ENCODE data around the gene NNAT.

NNAT gene

DNA sequence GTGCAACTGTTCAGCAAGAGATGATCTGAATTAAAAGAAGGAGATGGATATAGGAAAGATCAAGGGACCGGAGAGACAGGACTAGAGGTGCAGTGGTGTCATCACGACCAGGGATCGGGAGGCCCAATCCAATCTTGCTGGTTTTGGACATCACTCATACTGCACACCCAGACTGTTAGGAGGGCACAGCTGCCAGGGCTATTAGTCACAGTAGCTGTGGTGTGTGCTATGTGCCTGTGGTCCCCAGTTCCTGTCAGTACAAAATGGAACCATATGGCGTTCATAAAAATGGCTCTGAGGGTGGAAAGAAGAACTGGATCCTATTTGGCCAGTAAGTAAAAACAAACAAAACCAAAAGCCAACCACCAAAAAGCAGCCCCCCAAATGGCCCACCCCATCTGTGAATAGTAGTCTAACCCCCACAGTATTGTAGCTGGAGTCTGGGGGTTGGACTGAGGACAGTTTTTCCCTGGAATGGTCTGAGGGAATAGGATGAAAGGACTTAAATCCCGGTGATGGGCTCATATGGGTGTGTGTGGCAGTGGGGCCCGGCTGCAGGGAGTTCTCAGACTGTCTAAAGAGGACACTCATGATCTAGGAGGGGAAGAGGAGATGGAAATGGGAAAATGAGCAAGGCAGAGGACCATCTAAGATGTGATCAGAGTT is 9.3 kb upstream of the NNAT start:
- ATAC-seq (ENCODE audit: insufficient read depth, low read depth) (no peak), DNase-seq (no peak)
- H3K27ac ChIP-seq (ENCODE audit: low read length) = no peak overlapping the region
- H3K36me3 ChIP-seq (ENCODE audit: insufficient read depth, low read length) = peaks cover 34% of the 10 kb centered on the region; the same call in 1 of the 2 replicates
- no peaks in the 10 kb centered on the region for H3K27me3 ChIP-seq (ENCODE audit: insufficient read depth, low read length, poor library complexity)
- H3K4me1 ChIP-seq (ENCODE audit: insufficient read depth, low read length) = no peaks in the 10 kb centered on the region
- H3K9ac ChIP-seq (ENCODE audit: low read depth, low read length) = no peak overlapping the region
- H2AFZ ChIP-seq (ENCODE audit: low read depth, low read length) = no peak overlapping the region
- TF ChIP-seq, protein P1, sequence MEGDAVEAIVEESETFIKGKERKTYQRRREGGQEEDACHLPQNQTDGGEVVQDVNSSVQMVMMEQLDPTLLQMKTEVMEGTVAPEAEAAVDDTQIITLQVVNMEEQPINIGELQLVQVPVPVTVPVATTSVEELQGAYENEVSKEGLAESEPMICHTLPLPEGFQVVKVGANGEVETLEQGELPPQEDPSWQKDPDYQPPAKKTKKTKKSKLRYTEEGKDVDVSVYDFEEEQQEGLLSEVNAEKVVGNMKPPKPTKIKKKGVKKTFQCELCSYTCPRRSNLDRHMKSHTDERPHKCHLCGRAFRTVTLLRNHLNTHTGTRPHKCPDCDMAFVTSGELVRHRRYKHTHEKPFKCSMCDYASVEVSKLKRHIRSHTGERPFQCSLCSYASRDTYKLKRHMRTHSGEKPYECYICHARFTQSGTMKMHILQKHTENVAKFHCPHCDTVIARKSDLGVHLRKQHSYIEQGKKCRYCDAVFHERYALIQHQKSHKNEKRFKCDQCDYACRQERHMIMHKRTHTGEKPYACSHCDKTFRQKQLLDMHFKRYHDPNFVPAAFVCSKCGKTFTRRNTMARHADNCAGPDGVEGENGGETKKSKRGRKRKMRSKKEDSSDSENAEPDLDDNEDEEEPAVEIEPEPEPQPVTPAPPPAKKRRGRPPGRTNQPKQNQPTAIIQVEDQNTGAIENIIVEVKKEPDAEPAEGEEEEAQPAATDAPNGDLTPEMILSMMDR (IDR thresholded peaks at IDR 0.05; ENCODE audit: borderline replicate concordance, extremely low read depth, low read length, poor library complexity, severe bottlenecking) = no peak
- no peak for TF ChIP-seq EZH2 (IDR thresholded peaks at IDR 0.05; ENCODE audit: borderline replicate concordance, low read depth, low read length, severe bottlenecking)
- H4K20me1 ChIP-seq (ENCODE audit: insufficient read depth, low read length) = peaks cover 12% of the 10 kb centered on the region; the same call in 1 of the 2 replicates
- H3K9me3 ChIP-seq (ENCODE audit: insufficient read depth, low read length, severe bottlenecking) = no peaks in the 10 kb centered on the region
- H3K4me2 ChIP-seq (ENCODE audit: insufficient read depth, low read length) = no peak overlapping the region
- H3K79me2 ChIP-seq (ENCODE audit: insufficient read depth, low read length) = no peaks in the 10 kb centered on the region; the same call in 1 of the 2 replicates
- H3K4me3 ChIP-seq (ENCODE audit: low read depth in 1 of 2, low read length in 2 of 2) = no peak overlapping the region

DNA sequence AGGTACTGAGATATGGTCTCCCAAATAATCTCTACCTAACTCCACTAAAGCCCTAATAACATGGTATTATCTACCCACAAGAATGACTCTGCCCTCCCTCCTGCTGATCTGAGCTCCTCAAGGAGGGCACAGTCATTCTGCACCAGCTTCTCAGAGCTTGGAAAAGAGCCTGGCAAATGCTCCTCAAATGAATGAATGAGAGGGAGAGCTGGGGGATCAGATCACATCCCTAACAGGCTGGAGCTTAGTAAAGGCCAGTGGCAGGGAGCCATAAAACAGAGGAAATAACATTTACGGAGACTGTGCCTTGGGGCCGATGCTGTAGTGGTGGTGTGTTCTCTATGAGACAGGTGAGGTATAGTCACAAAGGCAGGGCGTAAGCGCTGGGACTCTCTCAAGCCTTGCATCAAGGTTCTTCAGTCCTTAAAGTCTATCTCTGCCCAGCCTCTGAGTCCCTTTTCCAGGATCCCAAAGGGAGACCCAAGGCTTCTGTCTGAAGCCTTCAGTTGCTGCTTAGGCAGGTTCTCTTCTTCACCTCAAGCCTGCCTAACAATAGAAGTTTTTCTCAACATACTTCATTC is 7.2 kb upstream of the NNAT start:
- ATAC-seq (ENCODE audit: insufficient read depth, low read depth) (no peak), DNase-seq (no peak)
- Histone ChIP-seq H3K79me2 (ENCODE audit: insufficient read depth, low read length) (peaks cover 3% of the 10 kb centered on the region; the same call in 1 of the 2 replicates), H3K9ac (ENCODE audit: low read depth, low read length) (no peak overlapping the region), H3K4me1 (ENCODE audit: insufficient read depth, low read length) (no peaks in the 10 kb centered on the region), H3K4me3 (ENCODE audit: low read depth in 1 of 2, low read length in 2 of 2) (no peak overlapping the region), H3K27me3 (ENCODE audit: insufficient read depth, low read length, poor library complexity) (no peaks in the 10 kb centered on the region), H3K27ac (ENCODE audit: low read length) (no peak overlapping the region), H3K36me3 (ENCODE audit: insufficient read depth, low read length) (peaks cover 49% of the 10 kb centered on the region), H2AFZ (ENCODE audit: low read depth, low read length) (no peak overlapping the region), H4K20me1 (ENCODE audit: insufficient read depth, low read length) (peaks cover 22% of the 10 kb centered on the region; the same call in 1 of the 2 replicates), H3K4me2 (ENCODE audit: insufficient read depth, low read length) (no peak overlapping the region), H3K9me3 (ENCODE audit: insufficient read depth, low read length, severe bottlenecking) (no peaks in the 10 kb centered on the region)
- TF ChIP-seq EZH2 (IDR thresholded peaks at IDR 0.05; ENCODE audit: borderline replicate concordance, low read depth, low read length, severe bottlenecking) = no peak
- TF ChIP-seq, protein P1 (IDR thresholded peaks at IDR 0.05; ENCODE audit: borderline replicate concordance, extremely low read depth, low read length, poor library complexity, severe bottlenecking) = no peak

DNA sequence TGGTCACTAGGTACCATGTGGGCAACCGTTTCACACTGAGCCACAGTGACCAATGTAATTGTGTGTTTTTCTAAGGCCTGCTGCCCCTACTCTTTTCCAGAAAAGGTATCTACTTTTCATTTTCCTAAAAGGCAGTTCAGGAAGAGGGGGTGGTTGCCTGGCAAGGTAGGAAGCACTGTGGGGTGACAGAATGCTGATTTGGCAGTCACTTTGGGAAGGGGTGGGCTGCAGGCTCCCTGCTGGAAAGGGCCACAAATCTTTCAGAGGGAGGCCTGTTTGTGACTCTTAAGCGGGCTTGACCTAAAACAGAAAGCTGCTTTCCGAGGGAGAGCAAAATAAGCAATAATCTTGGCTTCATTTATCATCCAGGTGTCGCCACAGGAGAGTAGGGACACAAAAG is 5.2 kb upstream of the NNAT start:
- Histone ChIP-seq H3K9ac (ENCODE audit: low read depth, low read length) (no peak overlapping the region), H3K4me1 (ENCODE audit: insufficient read depth, low read length) (no peaks in the 10 kb centered on the region), H3K36me3 (ENCODE audit: insufficient read depth, low read length) (peaks cover 49% of the 10 kb centered on the region), H3K79me2 (ENCODE audit: insufficient read depth, low read length) (peaks cover 13% of the 10 kb centered on the region), H3K9me3 (ENCODE audit: insufficient read depth, low read length, severe bottlenecking) (no peaks in the 10 kb centered on the region), H3K27me3 (ENCODE audit: insufficient read depth, low read length, poor library complexity) (no peaks in the 10 kb centered on the region), H4K20me1 (ENCODE audit: insufficient read depth, low read length) (peaks cover 36% of the 10 kb centered on the region; the same call in 1 of the 2 replicates), H3K27ac (ENCODE audit: low read length) (no peak overlapping the region), H3K4me2 (ENCODE audit: insufficient read depth, low read length) (no peak overlapping the region), H3K4me3 (ENCODE audit: low read depth in 1 of 2, low read length in 2 of 2) (no peak overlapping the region), H2AFZ (ENCODE audit: low read depth, low read length) (no peak overlapping the region)
- TF ChIP-seq, protein P1 (IDR thresholded peaks at IDR 0.05; ENCODE audit: borderline replicate concordance, extremely low read depth, low read length, poor library complexity, severe bottlenecking) = no peak
- TF ChIP-seq EZH2 (IDR thresholded peaks at IDR 0.05; ENCODE audit: borderline replicate concordance, low read depth, low read length, severe bottlenecking) = no peak
- DNase-seq (no peak), ATAC-seq (ENCODE audit: insufficient read depth, low read depth) (no peak)
